ENCODE measurements around the gene FKBP1A.

Gene FKBP1A

DNA sequence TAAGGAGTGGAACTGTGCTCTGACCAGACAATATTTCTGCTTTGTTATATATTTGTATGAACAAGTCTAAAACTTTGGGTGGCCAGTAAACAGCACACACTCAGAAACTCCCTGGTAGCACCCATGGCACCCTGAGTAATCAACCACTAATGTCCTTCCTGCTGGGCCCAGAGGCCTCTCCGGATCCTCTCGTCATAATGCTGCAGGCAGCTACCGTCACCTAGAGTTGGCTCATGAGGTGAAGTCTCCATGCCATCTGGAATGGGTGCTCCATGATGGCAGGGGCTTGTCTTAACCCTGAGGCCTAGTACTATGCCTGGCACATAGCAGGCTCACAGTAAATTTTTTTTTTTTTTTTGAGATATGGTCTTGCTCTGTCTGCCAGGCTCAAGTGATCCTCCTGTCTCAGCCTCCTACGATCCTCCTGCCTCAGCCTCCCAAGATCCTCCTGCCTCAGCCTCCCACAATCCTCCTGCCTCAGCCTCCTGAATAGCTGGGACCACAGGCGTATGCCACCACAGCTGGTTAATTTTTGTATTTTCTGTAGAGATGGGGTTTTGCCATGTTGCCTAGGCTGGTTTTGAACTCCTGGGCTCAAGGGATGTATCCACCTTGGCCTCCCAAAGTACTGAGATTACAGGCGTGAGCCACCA is 60.9 kb downstream of the FKBP1A start:
- no peak for DNase-seq (ENCODE audit: low read depth)

DNA sequence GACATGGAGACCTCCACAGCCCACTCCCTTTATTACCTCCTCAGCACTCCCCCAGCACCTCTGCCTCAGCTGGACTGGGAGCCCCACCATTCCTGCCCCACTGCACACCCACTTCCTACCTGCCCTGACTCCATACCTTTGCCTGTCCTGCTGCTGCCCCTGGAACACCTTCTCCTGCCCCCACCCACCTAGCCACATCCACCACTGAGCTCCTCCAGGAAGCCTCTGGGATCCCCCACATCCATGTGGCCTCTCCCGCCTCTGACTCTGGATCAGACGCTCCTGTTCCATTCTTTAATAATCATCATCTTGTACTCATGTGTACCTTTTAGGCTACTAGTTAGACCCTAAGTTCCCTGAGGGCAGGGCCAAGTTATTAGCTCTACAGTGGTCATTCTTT is 61.8 kb downstream of the FKBP1A start:
- DNase-seq (ENCODE audit: low read depth) = no peak

DNA sequence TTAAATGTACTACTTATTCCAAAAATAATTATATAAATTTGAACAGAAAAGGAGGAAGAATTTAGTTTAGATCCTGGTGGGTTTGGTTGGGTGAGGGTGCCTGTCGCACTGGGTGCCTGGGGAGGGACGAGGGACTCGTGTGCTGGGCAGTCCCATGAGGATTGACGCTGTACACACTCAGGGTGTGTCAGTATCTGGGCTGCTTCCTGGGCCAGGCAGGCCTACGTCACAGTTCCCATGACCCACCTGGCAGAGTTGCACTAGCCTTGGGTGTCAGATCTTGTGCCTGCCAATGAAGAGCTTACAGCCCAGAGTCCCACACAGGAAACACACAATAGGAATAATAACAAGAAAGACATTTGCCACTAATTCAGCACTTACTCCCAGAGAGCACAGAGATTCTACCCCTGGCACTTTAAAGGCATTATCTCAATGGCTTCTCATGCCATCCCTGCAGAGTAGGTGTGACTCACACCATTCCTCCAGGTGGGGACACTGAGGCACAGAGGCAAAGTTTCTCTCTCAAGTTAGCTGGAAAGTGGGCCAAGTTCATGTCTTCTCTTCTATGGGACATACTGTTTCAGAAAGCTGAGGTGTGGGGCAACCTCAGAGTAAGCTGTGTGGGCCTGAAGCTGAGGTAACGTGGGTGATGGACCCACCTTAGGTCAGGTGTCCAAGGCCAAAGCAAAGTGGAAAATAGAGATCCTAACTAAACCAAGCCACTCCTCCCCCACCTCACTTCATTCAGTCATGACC is 62.6 kb downstream of the FKBP1A start:
- no peak for DNase-seq (ENCODE audit: low read depth)

GRCh38 chr20:1328680-1329330 is 64.0 kb downstream of the FKBP1A start, which contains the start of gene SDCBP2:
SDCBP2 (minus strand) TSS chr20:1329139; CDS start chr20:1320416, 8,723 bp downstream.
- DNase-seq (ENCODE audit: low read depth) = no peak

- no peak for DNase-seq (ENCODE audit: low read depth)
Observed at GRCh38 chr20:1327827-1328679, 64.8 kb downstream of the FKBP1A start.

GRCh38 chr20:1327241-1327653 is 65.6 kb downstream of the FKBP1A start:
- peak; percentile 37 for DNase-seq (ENCODE audit: low read depth)

DNA sequence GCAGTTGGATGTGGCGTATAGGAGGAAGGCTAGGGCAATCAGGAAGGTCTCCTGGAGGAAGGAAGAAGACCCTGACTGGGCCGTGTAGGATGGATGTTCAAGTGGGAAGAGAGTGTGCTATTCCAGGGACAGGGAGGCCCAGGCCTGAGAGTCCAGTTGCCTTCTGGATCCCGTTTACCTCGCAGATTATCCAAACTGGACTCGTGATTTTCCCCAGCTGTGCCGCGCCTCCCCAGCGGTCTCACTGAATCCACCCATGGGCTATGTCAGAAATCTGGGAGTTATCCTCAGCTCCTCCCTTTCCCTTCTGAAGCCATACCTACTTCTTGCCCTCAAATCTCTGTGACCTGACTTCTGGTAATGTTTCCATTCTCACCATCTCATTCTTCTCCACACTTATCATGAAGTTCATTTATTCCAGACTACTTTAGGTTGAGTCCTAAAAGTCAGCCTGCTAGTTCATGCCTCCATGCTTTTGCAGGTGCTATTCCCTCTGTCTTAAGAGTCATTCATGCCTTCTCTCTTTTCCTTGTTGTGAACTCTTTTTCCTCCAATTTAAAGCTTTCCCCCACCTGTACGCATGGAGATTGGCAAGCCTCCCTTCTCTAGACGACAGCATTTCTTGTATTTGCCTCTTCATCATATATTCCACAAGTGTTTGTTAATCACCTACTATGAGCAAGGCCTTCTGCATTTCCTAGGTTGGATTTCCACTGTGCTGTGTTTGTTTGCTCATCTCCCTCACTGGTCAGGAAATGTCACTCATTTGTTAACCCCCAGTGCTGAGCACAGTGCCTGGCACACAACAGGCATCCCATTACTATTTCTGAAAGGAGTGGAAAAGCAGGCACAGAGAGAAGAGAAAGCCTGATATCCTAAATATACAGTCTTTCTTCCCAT is 66.6 kb downstream of the FKBP1A start:
- no peak for DNase-seq (ENCODE audit: low read depth)

GRCh38 chr20:1325173-1326030 is 67.5 kb downstream of the FKBP1A start:
- DNase-seq (ENCODE audit: low read depth) = peak; percentile 91

DNA sequence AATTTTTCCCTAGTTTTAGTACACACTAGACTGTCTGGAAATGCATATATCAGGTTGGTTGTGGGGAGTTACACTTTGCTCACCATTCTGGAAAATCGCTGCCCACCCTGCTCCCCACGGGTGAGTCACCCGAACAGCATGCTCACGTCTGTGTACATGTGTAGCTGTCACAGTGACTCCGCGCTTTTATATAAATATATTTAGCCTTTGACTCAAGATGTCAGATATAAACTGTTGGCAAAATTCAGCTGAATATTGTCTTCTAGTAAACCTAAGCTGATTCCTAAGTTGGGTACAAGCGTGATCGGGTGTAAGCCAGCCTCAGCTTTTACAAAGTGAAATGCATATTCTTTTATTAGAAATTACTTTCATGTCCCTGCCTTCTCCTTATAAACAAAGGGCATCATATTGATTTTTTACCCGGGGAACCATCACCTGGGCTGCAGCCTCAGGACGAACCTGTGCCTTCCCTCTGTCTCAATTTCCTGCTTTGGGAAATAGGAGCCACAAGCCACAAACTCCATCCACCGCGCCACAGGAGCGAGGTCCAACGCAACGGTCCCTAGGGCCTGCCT is 68.2 kb downstream of the FKBP1A start:
- DNase-seq (ENCODE audit: low read depth) = no peak

GRCh38 chr20:1323830-1324597 is 68.8 kb downstream of the FKBP1A start:
- DNase-seq (ENCODE audit: low read depth) = no peak

GRCh38 chr20:1323256-1323655 is 69.6 kb downstream of the FKBP1A start:
- DNase-seq (ENCODE audit: low read depth) = no peak

- peak; percentile 93 for DNase-seq (ENCODE audit: low read depth)
Observed at GRCh38 chr20:1322511-1323245, 70.2 kb downstream of the FKBP1A start.

DNA sequence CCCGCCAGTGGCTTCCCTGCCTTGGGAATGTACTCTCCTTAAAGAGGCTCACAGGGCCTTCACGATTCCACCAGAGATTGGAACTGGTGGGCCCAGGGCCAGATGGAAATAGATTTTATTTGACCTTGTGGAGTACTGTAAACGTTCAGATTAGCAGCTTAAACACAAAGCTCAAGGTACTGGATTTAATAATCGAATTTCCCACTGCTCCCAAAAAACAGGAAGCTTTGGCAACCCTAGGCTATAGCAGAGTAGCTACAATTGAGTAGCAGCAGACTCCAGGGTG is 71.3 kb downstream of the FKBP1A start:
- no peak for DNase-seq (ENCODE audit: low read depth)

DNA sequence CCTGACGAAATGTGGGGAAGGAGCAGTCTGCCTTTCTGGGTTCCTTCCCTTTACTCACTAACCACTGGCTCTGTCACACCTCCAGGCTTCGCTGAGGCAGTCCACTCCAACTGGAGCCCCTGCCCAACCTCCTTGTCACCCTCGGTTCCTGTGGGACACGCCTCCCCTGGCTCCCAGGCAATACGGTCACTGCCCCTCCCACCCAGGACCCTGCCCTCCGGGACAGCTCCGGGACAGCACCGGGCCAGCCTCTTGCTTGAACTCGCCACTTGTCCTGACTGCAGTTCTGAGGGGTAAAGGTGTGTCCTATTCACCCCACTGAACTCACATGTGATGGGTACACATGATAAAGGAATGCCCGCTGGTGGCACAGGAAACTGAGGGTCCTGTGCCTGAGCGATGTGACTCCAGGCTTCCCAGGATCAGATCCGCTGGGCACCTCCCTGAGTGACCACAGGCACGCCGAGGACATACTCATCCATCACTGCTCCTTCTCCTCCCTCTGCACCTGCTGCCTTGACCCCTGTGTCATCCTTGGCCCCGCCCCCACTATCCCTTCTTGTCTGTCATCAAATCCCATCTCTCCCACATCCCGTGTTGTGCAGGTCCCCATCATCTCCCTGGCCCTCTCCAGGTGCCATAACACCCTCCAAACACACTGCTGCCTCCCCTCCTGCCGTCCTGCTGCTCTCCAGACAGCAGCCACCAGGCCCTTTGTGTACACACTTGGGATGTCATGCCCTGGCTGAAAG is 71.8 kb downstream of the FKBP1A start:
- DNase-seq (ENCODE audit: low read depth) = no peak

DNA sequence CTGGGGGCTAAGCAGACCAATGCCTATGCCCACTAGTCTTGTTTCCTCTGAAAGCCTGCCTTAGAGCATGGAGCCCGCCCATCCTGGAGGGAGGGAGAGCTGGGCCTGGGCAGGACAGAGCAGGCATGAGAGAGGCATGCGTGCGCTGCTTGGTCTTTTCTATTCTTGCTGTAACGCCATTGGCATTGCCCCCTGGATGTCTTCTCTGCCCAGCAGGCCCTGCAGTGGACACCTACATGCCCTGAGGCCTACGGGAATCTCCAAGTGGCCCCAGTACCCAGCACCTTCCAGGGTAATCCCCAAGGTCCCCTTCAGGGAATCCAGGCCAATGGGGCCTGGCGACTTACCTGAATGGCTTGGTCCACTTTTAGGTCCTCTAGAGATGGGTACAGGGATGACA is 72.8 kb downstream of the FKBP1A start:
- DNase-seq (ENCODE audit: low read depth) = no peak

DNA sequence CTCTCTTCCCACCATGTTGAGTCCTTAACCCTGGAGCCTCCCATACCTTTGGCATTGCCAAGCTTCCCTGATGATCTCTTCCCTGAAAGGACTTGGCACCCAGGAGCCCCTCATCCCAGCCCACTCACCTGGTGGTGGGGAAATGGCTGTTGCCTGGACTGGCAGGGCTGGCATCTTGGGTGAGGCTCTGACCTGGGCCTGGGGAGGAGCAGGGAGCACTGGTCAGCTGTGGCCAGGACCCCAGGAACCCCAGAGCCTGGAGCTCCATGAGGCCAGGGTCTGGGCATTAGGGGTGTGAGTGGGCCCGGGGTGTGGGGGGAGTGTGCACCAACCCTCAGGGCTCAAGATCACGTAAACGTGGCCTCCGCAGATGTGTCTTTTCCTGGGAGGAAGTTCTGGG is 73.4 kb downstream of the FKBP1A start:
- no peak for DNase-seq (ENCODE audit: low read depth)

- no peak for DNase-seq (ENCODE audit: low read depth)
Observed at GRCh38 chr20:1319051-1319450, 73.8 kb downstream of the FKBP1A start.

Data from GM04504 (cell line).